ENCODE measurements around the gene JCAD.

DNA sequence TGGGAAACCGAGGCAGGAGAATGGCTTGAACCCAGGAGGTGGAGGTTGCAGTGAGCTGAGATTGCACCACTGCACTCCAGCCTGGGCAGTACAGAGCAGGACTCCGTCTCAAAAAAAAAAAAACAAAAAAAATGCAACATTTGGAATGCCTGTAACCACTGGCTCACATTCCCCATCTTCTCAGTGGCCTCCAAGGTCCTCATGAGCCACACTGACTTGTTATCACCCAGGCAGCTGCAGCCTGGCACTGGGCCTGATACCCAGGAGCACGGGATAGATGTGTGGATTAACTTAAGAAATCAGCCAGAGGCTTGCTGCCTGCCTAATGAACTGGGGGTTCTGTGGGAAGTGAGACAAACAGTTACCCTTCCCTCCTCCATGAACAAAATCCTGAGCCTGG, 23.0 kb downstream of the JCAD start:
- TF ChIP-seq, protein P1, sequence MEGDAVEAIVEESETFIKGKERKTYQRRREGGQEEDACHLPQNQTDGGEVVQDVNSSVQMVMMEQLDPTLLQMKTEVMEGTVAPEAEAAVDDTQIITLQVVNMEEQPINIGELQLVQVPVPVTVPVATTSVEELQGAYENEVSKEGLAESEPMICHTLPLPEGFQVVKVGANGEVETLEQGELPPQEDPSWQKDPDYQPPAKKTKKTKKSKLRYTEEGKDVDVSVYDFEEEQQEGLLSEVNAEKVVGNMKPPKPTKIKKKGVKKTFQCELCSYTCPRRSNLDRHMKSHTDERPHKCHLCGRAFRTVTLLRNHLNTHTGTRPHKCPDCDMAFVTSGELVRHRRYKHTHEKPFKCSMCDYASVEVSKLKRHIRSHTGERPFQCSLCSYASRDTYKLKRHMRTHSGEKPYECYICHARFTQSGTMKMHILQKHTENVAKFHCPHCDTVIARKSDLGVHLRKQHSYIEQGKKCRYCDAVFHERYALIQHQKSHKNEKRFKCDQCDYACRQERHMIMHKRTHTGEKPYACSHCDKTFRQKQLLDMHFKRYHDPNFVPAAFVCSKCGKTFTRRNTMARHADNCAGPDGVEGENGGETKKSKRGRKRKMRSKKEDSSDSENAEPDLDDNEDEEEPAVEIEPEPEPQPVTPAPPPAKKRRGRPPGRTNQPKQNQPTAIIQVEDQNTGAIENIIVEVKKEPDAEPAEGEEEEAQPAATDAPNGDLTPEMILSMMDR (IDR thresholded peaks at IDR 0.05), result no peak
- no peak for TF ChIP-seq POLR2AphosphoS5 (IDR thresholded peaks at IDR 0.05)
- TF ChIP-seq EP300 (IDR thresholded peaks at IDR 0.05), result no peak

All from esophagus muscularis mucosa (tissue), 4 donors.